GM19452 (cell line): ENCODE results near the gene ULK4.
"Not testable (repeated sequence)": the region's sequence is repeated elsewhere in the genome, so short reads cannot be mapped to it uniquely, and the experiment has no call there.

ENCODE experiments used
- ATAC-seq: cut with Tn5 transposase; IDR thresholded peaks from one replicate; pipeline ENCODE4 v1.9.1; 2021; ENCODE audit not compliant: unreplicated experiment

ULK4 gene

GRCh38 chr3:41286305-41286704 lies 675.6 kb downstream of the ULK4 start:
- ATAC-seq, result no peak

- not testable (repeated sequence) for ATAC-seq
Observed at GRCh38 chr3:41284934-41285333, 677.0 kb downstream of the ULK4 start.

GRCh38 chr3:41277790-41278465 lies 684.0 kb downstream of the ULK4 start:
- ATAC-seq, result no peak

GRCh38 chr3:41276191-41276590 lies 685.7 kb downstream of the ULK4 start:
- no peak for ATAC-seq

GRCh38 chr3:41274944-41275668 lies 686.8 kb downstream of the ULK4 start:
- no peak for ATAC-seq

- ATAC-seq, result no peak
Observed at GRCh38 chr3:41272667-41273066, 689.2 kb downstream of the ULK4 start.

GRCh38 chr3:41267975-41268640 lies 693.8 kb downstream of the ULK4 start:
- no peak for ATAC-seq

- ATAC-seq, result no peak
Observed at GRCh38 chr3:41265823-41266273, 696.1 kb downstream of the ULK4 start.

GRCh38 chr3:41265011-41265545 lies 696.8 kb downstream of the ULK4 start:
- no peak for ATAC-seq

GRCh38 chr3:41260063-41260450 lies 701.8 kb downstream of the ULK4 start:
- ATAC-seq, result no peak

- ATAC-seq, result no peak
Observed at GRCh38 chr3:41259449-41260062, 702.3 kb downstream of the ULK4 start.

GRCh38 chr3:41258239-41258800 lies 703.6 kb downstream of the ULK4 start:
- no peak for ATAC-seq

- no peak for ATAC-seq
Observed at GRCh38 chr3:41251593-41251992, 710.3 kb downstream of the ULK4 start.

GRCh38 chr3:41250825-41251224 lies 711.1 kb downstream of the ULK4 start:
- no peak for ATAC-seq

GRCh38 chr3:41249318-41249717 lies 712.6 kb downstream of the ULK4 start:
- no peak for ATAC-seq

- ATAC-seq, result no peak
Observed at GRCh38 chr3:41248525-41248924, 713.4 kb downstream of the ULK4 start.

GRCh38 chr3:41247055-41248004 lies 714.6 kb downstream of the ULK4 start:
- no peak for ATAC-seq

- no peak for ATAC-seq
Observed at GRCh38 chr3:41244620-41245336, 717.1 kb downstream of the ULK4 start.

GRCh38 chr3:41243183-41243582 lies 718.7 kb downstream of the ULK4 start:
- ATAC-seq, result no peak
